H1 (cell line): ENCODE data around the gene STRN4. TPM values are rescaled to one million over a fixed set of nuclear protein-coding genes. Genes with fewer than 3 reads are reported as not detected.

Experiments used
- ATF2 ChIP-seq: IDR thresholded peaks from 2 replicates; pipeline ENCODE4 v1.6.1; 2012; ENCODE audit warnings: low read length, inconsistent platforms
- BACH1 ChIP-seq: IDR thresholded peaks from 2 replicates; pipeline ENCODE4 v1.6.1; 2012; ENCODE audit warnings: low read length, improper control_type of control experiment
- JUND ChIP-seq: IDR thresholded peaks from 2 replicates; pipeline ENCODE4 v1.6.1; 2011; ENCODE audit warnings: mild to moderate bottlenecking, improper control_type of control experiment, low read length
- NANOG ChIP-seq: IDR thresholded peaks from 2 replicates; pipeline ENCODE4 v1.6.1; 2011; ENCODE audit warnings: low read length, low read depth, mild to moderate bottlenecking, inconsistent platforms; ENCODE audit not compliant: insufficient read depth, poor library complexity, severe bottlenecking
- PHF8 ChIP-seq: fragments of 200-600 bp; sonication (generic); conservative IDR thresholded peaks from 2 replicates; pipeline ENCODE4 v1.7.1; 2012; ENCODE audit warnings: low read depth, mild to moderate bottlenecking, inconsistent platforms, low read length, moderate library complexity
- RAD21 ChIP-seq, 2 experiments: IDR thresholded peaks in 1 of 2; conservative IDR thresholded peaks in 1 of 2; 2 replicates each; pipeline ENCODE4 v1.6.1; 2011; ENCODE audit warnings: low read depth in 2 of 2, low read length in 2 of 2, improper control_type of control experiment in 1 of 2, inconsistent platforms in 1 of 2, mild to moderate bottlenecking in 1 of 2, moderate library complexity in 1 of 2
- RXRA ChIP-seq: IDR thresholded peaks from 2 replicates; pipeline ENCODE4 v1.6.1; 2011; ENCODE audit warnings: low read depth, mild to moderate bottlenecking, low read length, moderate library complexity; ENCODE audit not compliant: insufficient read depth
- SIN3A ChIP-seq, 2 experiments: IDR thresholded peaks in 1 of 2; conservative IDR thresholded peaks in 1 of 2; 2 replicates each; pipeline ENCODE4 v1.6.1; 2011 to 2012; ENCODE audit warnings: low read length in 2 of 2, improper control_type of control experiment in 1 of 2, low read depth in 1 of 2, mild to moderate bottlenecking in 1 of 2
- polyA plus RNA-seq, 7 experiments: library from polyadenylated mRNA; depleted of rRNA in 3 of 7; stranded (reverse) in 5 of 7; unstranded in 2 of 7; fragments of >200 nt in 5 of 7; fragments of 200-250 nt in 2 of 7; gene quantifications; 1 replicate in 5 of 7; 2 replicates in 1 of 7; 4 replicates in 1 of 7; pipeline versions ENCODE4 v1.2.1 to v1.2.3, GENCODE V29; 2011 to 2013; ENCODE audit warnings: missing spikeins in 2 of 7, mixed read lengths in 2 of 7
- total RNA-seq: library from RNA; stranded (reverse); fragmentation: NEBNext Ultra II Directional; extraction: Animal tissue kit (Norgen Biotek cat#: 25700); gene quantifications from 2 replicates; pipeline ENCODE4 v1.2.1, GENCODE V29; 2021
- TF ChIP-seq, protein P1 (sequence below): fragments of 300-600 bp; sonication (generic); IDR thresholded peaks from 2 replicates; pipeline ENCODE4 v1.7.1; 2012; ENCODE audit warnings: low read length, moderate library complexity, mild to moderate bottlenecking, inconsistent platforms; ENCODE audit not compliant: insufficient replicate concordance

Gene STRN4
- total and polyA plus RNA-seq, 2 of the 8 experiments (the other 6 are each of a cell fraction or from before 2014, with no cell fraction given), result 120 to 187 TPM

- TF ChIP-seq, protein P1, sequence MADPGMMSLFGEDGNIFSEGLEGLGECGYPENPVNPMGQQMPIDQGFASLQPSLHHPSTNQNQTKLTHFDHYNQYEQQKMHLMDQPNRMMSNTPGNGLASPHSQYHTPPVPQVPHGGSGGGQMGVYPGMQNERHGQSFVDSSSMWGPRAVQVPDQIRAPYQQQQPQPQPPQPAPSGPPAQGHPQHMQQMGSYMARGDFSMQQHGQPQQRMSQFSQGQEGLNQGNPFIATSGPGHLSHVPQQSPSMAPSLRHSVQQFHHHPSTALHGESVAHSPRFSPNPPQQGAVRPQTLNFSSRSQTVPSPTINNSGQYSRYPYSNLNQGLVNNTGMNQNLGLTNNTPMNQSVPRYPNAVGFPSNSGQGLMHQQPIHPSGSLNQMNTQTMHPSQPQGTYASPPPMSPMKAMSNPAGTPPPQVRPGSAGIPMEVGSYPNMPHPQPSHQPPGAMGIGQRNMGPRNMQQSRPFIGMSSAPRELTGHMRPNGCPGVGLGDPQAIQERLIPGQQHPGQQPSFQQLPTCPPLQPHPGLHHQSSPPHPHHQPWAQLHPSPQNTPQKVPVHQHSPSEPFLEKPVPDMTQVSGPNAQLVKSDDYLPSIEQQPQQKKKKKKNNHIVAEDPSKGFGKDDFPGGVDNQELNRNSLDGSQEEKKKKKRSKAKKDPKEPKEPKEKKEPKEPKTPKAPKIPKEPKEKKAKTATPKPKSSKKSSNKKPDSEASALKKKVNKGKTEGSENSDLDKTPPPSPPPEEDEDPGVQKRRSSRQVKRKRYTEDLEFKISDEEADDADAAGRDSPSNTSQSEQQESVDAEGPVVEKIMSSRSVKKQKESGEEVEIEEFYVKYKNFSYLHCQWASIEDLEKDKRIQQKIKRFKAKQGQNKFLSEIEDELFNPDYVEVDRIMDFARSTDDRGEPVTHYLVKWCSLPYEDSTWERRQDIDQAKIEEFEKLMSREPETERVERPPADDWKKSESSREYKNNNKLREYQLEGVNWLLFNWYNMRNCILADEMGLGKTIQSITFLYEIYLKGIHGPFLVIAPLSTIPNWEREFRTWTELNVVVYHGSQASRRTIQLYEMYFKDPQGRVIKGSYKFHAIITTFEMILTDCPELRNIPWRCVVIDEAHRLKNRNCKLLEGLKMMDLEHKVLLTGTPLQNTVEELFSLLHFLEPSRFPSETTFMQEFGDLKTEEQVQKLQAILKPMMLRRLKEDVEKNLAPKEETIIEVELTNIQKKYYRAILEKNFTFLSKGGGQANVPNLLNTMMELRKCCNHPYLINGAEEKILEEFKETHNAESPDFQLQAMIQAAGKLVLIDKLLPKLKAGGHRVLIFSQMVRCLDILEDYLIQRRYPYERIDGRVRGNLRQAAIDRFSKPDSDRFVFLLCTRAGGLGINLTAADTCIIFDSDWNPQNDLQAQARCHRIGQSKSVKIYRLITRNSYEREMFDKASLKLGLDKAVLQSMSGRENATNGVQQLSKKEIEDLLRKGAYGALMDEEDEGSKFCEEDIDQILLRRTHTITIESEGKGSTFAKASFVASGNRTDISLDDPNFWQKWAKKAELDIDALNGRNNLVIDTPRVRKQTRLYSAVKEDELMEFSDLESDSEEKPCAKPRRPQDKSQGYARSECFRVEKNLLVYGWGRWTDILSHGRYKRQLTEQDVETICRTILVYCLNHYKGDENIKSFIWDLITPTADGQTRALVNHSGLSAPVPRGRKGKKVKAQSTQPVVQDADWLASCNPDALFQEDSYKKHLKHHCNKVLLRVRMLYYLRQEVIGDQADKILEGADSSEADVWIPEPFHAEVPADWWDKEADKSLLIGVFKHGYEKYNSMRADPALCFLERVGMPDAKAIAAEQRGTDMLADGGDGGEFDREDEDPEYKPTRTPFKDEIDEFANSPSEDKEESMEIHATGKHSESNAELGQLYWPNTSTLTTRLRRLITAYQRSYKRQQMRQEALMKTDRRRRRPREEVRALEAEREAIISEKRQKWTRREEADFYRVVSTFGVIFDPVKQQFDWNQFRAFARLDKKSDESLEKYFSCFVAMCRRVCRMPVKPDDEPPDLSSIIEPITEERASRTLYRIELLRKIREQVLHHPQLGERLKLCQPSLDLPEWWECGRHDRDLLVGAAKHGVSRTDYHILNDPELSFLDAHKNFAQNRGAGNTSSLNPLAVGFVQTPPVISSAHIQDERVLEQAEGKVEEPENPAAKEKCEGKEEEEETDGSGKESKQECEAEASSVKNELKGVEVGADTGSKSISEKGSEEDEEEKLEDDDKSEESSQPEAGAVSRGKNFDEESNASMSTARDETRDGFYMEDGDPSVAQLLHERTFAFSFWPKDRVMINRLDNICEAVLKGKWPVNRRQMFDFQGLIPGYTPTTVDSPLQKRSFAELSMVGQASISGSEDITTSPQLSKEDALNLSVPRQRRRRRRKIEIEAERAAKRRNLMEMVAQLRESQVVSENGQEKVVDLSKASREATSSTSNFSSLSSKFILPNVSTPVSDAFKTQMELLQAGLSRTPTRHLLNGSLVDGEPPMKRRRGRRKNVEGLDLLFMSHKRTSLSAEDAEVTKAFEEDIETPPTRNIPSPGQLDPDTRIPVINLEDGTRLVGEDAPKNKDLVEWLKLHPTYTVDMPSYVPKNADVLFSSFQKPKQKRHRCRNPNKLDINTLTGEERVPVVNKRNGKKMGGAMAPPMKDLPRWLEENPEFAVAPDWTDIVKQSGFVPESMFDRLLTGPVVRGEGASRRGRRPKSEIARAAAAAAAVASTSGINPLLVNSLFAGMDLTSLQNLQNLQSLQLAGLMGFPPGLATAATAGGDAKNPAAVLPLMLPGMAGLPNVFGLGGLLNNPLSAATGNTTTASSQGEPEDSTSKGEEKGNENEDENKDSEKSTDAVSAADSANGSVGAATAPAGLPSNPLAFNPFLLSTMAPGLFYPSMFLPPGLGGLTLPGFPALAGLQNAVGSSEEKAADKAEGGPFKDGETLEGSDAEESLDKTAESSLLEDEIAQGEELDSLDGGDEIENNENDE, result no peak
- TF ChIP-seq RAD21 (IDR thresholded peaks at IDR 0.05 in 1 of 2, conservative IDR thresholded peaks at IDR 0.05 in 1 of 2; ENCODE audit: low read depth in 2 of 2, low read length in 2 of 2), result no peak
- TF ChIP-seq ATF2, result no peak
- TF ChIP-seq NANOG, result no peak
- TF ChIP-seq BACH1, result no peak
- no peak for TF ChIP-seq RXRA
- TF ChIP-seq SIN3A (conservative IDR thresholded peaks at IDR 0.05 in 1 of 2, IDR thresholded peaks at IDR 0.05 in 1 of 2; ENCODE audit: low read depth in 1 of 2, low read length in 2 of 2), result no peak
- TF ChIP-seq PHF8, result no peak
- TF ChIP-seq JUND, result no peak
Measured at GRCh38 chr19:46741447-46741846, 4.8 kb downstream of the STRN4 start (continued).
